GM12874 (cell line): ENCODE results near the gene CKAP4.

ENCODE experiments used
- CTCF ChIP-seq: IDR thresholded peaks from 2 replicates; pipeline ENCODE4 v1.5.1; 2011; ENCODE audit warnings: low read depth, mild to moderate bottlenecking, control low read depth, low read length, moderate library complexity; ENCODE audit not compliant: insufficient read depth

Gene CKAP4

GRCh38 chr12:106192659-106193393 lies 55.0 kb downstream of the CKAP4 start:
- no peak for TF ChIP-seq CTCF

- no peak for TF ChIP-seq CTCF
Measured at GRCh38 chr12:106190581-106190980, 57.2 kb downstream of the CKAP4 start.

DNA sequence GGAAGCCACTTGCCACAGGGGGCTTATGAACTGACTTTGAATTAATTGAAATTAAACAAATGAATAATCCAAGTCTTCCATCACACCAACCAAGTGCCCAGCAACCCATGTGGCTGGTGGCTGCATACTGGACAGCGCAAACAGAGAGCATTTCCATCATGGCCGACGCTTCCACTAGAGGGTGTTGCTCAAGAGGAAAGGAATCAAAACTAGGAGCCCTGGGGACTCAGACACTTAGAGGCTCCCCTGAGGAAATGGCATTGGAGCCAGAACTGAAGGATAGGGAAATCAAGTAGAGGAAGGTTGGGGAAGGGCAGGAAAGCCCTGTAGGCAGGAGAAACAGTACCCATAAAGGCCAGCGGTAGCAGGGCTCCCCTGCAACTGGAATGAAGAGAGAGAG lies 58.5 kb downstream of the CKAP4 start:
- no peak for TF ChIP-seq CTCF

DNA sequence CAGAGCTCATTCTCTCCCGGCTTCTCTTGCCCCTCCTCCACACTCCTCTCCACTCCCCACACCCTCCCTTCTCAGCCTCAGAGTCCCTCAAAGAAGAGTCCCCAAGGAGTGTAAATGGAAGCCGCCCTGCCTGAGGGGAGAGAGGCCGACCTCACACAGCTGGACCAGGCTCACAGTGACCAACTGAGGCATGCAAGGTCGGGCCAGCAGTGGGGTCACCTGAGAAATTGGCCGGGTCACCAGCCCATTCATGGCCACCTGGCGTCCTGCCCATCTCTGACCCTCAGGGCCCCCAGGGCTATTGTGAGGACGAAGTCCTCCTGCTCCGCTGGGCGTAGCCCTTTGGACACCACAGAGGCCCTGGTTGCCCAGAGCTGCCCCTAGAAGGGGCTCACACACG lies 59.6 kb downstream of the CKAP4 start:
- TF ChIP-seq CTCF, result no peak
